ENCODE data around the gene CD83.
A peak's percentile ranks its signal among the peaks of the same experiment; 100 is the strongest.
"Not testable (repeated sequence)": the region's sequence is repeated elsewhere in the genome, so short reads cannot be mapped to it uniquely, and the experiment has no call there.

Gene CD83

GRCh38 chr6:14117158-14118090 lies at the start of gene CD83:
Gene CD83, plus strand, starts transcription at chr6:14117772. Its CDS starts 40 bp downstream, at chr6:14117812.
- H3K36me3 ChIP-seq (ENCODE audit: control insufficient read depth, insufficient read depth, low read length), result no peaks in the 10 kb centered on the region
- H3K9me3 ChIP-seq (ENCODE audit: control insufficient read depth, insufficient read depth, low read length), result no peaks in the 10 kb centered on the region
- H3K9ac ChIP-seq (ENCODE audit: low read depth, low read length), result peak within 1 kb of the TSS; percentile 52
- peaks cover 3% of the 10 kb centered on the region; the same call in 1 of the 2 replicates for H3K4me1 ChIP-seq (ENCODE audit: control insufficient read depth, insufficient read depth, low read length)
- peaks cover 12% of the 10 kb centered on the region for H3K27me3 ChIP-seq (ENCODE audit: control insufficient read depth, insufficient read depth, low read length)
- no peak within 1 kb of the TSS for H3K27ac ChIP-seq (ENCODE audit: low read depth, low read length)
- peak within 1 kb of the TSS; percentile 89 for H3K4me3 ChIP-seq (ENCODE audit: low read depth, low read length)

- H3K4me3 ChIP-seq (ENCODE audit: low read depth, low read length), result no peak overlapping the region
- H3K27me3 ChIP-seq (ENCODE audit: control insufficient read depth, insufficient read depth, low read length), result no peaks in the 10 kb centered on the region
- H3K4me1 ChIP-seq (ENCODE audit: control insufficient read depth, insufficient read depth, low read length), result no peaks in the 10 kb centered on the region
- H3K36me3 ChIP-seq (ENCODE audit: control insufficient read depth, insufficient read depth, low read length), result no peaks in the 10 kb centered on the region
- H3K9ac ChIP-seq (ENCODE audit: low read depth, low read length), result no peak overlapping the region
- no peaks in the 10 kb centered on the region for H3K9me3 ChIP-seq (ENCODE audit: control insufficient read depth, insufficient read depth, low read length)
- no peak overlapping the region for H3K27ac ChIP-seq (ENCODE audit: low read depth, low read length)
These were observed 49.4 kb upstream of the CD83 start for GRCh38 chr6:14068133-14068532.

GRCh38 chr6:14068623-14069022 lies 48.9 kb upstream of the CD83 start:
- no peaks in the 10 kb centered on the region for H3K27me3 ChIP-seq (ENCODE audit: control insufficient read depth, insufficient read depth, low read length)
- no peak overlapping the region for H3K4me3 ChIP-seq (ENCODE audit: low read depth, low read length)
- no peak overlapping the region for H3K27ac ChIP-seq (ENCODE audit: low read depth, low read length)
- H3K9me3 ChIP-seq (ENCODE audit: control insufficient read depth, insufficient read depth, low read length), result no peaks in the 10 kb centered on the region
- no peak overlapping the region for H3K9ac ChIP-seq (ENCODE audit: low read depth, low read length)
- H3K4me1 ChIP-seq (ENCODE audit: control insufficient read depth, insufficient read depth, low read length), result no peaks in the 10 kb centered on the region
- no peaks in the 10 kb centered on the region for H3K36me3 ChIP-seq (ENCODE audit: control insufficient read depth, insufficient read depth, low read length)

- Histone ChIP-seq H3K27ac (ENCODE audit: low read depth, low read length) (no peak overlapping the region), H3K9me3 (ENCODE audit: control insufficient read depth, insufficient read depth, low read length) (no peaks in the 10 kb centered on the region), H3K27me3 (ENCODE audit: control insufficient read depth, insufficient read depth, low read length) (no peaks in the 10 kb centered on the region), H3K9ac (ENCODE audit: low read depth, low read length) (no peak overlapping the region), H3K4me3 (ENCODE audit: low read depth, low read length) (no peak overlapping the region), H3K36me3 (ENCODE audit: control insufficient read depth, insufficient read depth, low read length) (no peaks in the 10 kb centered on the region), H3K4me1 (ENCODE audit: control insufficient read depth, insufficient read depth, low read length) (peaks cover 4% of the 10 kb centered on the region; the same call in 1 of the 2 replicates)
These were observed 47.1 kb upstream of the CD83 start for GRCh38 chr6:14070457-14070856.

GRCh38 chr6:14072084-14072483 lies 45.5 kb upstream of the CD83 start:
- Histone ChIP-seq H3K9me3 (ENCODE audit: control insufficient read depth, insufficient read depth, low read length) (no peaks in the 10 kb centered on the region), H3K9ac (ENCODE audit: low read depth, low read length) (no peak overlapping the region), H3K27ac (ENCODE audit: low read depth, low read length) (no peak overlapping the region), H3K4me1 (ENCODE audit: control insufficient read depth, insufficient read depth, low read length) (peaks cover 4% of the 10 kb centered on the region; the same call in 1 of the 2 replicates), H3K27me3 (ENCODE audit: control insufficient read depth, insufficient read depth, low read length) (no peaks in the 10 kb centered on the region), H3K36me3 (ENCODE audit: control insufficient read depth, insufficient read depth, low read length) (no peaks in the 10 kb centered on the region), H3K4me3 (ENCODE audit: low read depth, low read length) (no peak overlapping the region)

- not testable (repeated sequence) for H3K4me3 ChIP-seq (ENCODE audit: low read depth, low read length); H3K9ac ChIP-seq (ENCODE audit: low read depth, low read length); H3K36me3 ChIP-seq (ENCODE audit: control insufficient read depth, insufficient read depth, low read length); H3K9me3 ChIP-seq (ENCODE audit: control insufficient read depth, insufficient read depth, low read length); H3K27ac ChIP-seq (ENCODE audit: low read depth, low read length); H3K27me3 ChIP-seq (ENCODE audit: control insufficient read depth, insufficient read depth, low read length); H3K4me1 ChIP-seq (ENCODE audit: control insufficient read depth, insufficient read depth, low read length)
These were observed 43.8 kb upstream of the CD83 start for GRCh38 chr6:14073561-14074354.

- H3K9ac ChIP-seq (ENCODE audit: low read depth, low read length), result no peak overlapping the region
- no peak overlapping the region for H3K4me3 ChIP-seq (ENCODE audit: low read depth, low read length)
- H3K36me3 ChIP-seq (ENCODE audit: control insufficient read depth, insufficient read depth, low read length), result no peaks in the 10 kb centered on the region
- H3K27me3 ChIP-seq (ENCODE audit: control insufficient read depth, insufficient read depth, low read length), result no peaks in the 10 kb centered on the region
- peaks cover 4% of the 10 kb centered on the region; the same call in 1 of the 2 replicates for H3K4me1 ChIP-seq (ENCODE audit: control insufficient read depth, insufficient read depth, low read length)
- H3K27ac ChIP-seq (ENCODE audit: low read depth, low read length), result no peak overlapping the region
- H3K9me3 ChIP-seq (ENCODE audit: control insufficient read depth, insufficient read depth, low read length), result no peaks in the 10 kb centered on the region
These were observed 43.0 kb upstream of the CD83 start for GRCh38 chr6:14074476-14075094.

- Histone ChIP-seq H3K27ac (ENCODE audit: low read depth, low read length) (no peak overlapping the region), H3K9me3 (ENCODE audit: control insufficient read depth, insufficient read depth, low read length) (no peaks in the 10 kb centered on the region), H3K27me3 (ENCODE audit: control insufficient read depth, insufficient read depth, low read length) (no peaks in the 10 kb centered on the region), H3K4me3 (ENCODE audit: low read depth, low read length) (0 out of 2 replicates have a peak overlapping the region, but pooled peaks have one; percentile 2), H3K4me1 (ENCODE audit: control insufficient read depth, insufficient read depth, low read length) (peaks cover 4% of the 10 kb centered on the region; the same call in 1 of the 2 replicates), H3K9ac (ENCODE audit: low read depth, low read length) (no peak overlapping the region), H3K36me3 (ENCODE audit: control insufficient read depth, insufficient read depth, low read length) (no peaks in the 10 kb centered on the region)
These were observed 42.5 kb upstream of the CD83 start for GRCh38 chr6:14075095-14075503.

- H3K36me3 ChIP-seq (ENCODE audit: control insufficient read depth, insufficient read depth, low read length), result no peaks in the 10 kb centered on the region
- no peak overlapping the region for H3K9ac ChIP-seq (ENCODE audit: low read depth, low read length)
- no peak overlapping the region for H3K4me3 ChIP-seq (ENCODE audit: low read depth, low read length)
- H3K27ac ChIP-seq (ENCODE audit: low read depth, low read length), result no peak overlapping the region
- peaks cover 6% of the 10 kb centered on the region; the same call in 1 of the 2 replicates for H3K4me1 ChIP-seq (ENCODE audit: control insufficient read depth, insufficient read depth, low read length)
- H3K9me3 ChIP-seq (ENCODE audit: control insufficient read depth, insufficient read depth, low read length), result no peaks in the 10 kb centered on the region
- no peaks in the 10 kb centered on the region for H3K27me3 ChIP-seq (ENCODE audit: control insufficient read depth, insufficient read depth, low read length)
These were observed 40.2 kb upstream of the CD83 start for GRCh38 chr6:14077193-14077867.

GRCh38 chr6:14079433-14079832 lies 38.1 kb upstream of the CD83 start:
- Histone ChIP-seq H3K9ac (ENCODE audit: low read depth, low read length) (no peak overlapping the region), H3K4me1 (ENCODE audit: control insufficient read depth, insufficient read depth, low read length) (peaks cover 8% of the 10 kb centered on the region; the same call in 1 of the 2 replicates), H3K27ac (ENCODE audit: low read depth, low read length) (no peak overlapping the region), H3K27me3 (ENCODE audit: control insufficient read depth, insufficient read depth, low read length) (no peaks in the 10 kb centered on the region), H3K4me3 (ENCODE audit: low read depth, low read length) (no peak overlapping the region), H3K9me3 (ENCODE audit: control insufficient read depth, insufficient read depth, low read length) (no peaks in the 10 kb centered on the region), H3K36me3 (ENCODE audit: control insufficient read depth, insufficient read depth, low read length) (no peaks in the 10 kb centered on the region)

Measured in HUES48 (cell line).